HepG2 (cell line): ENCODE data around the gene LMTK2. TPM values are rescaled to one million over a fixed set of nuclear protein-coding genes. Genes with fewer than 3 reads are reported as not detected.

Source experiments
- ATAC-seq: fragments of 200-7000 bp; cut with Tn5 transposase; 3 replicates; pipeline ENCODE4 v1.9.1; 2020; ENCODE audit warnings: mild to moderate bottlenecking, moderate library complexity
- BruUV-seq: library from RNA; stranded (reverse); fragments of 400-500 nt; replicated peaks from 2 replicates; lab custom pipeline; 2021; lab: Mats Ljungman, UMichigan
- CTCF ChIA-PET: fragments of 300-600 bp; formaldehyde crosslinking; extraction: SDS; loops from one replicate; lab custom pipeline; 2021; ENCODE audit warnings: low total read pairs, inconsistent platforms, low intra/inter-chr PET ratio; lab: Yijun Ruan, JAX
- POLR2A ChIA-PET: fragments of 350-600 bp; sonication (Branson Sonifier 250); formaldehyde crosslinking; loops from one replicate; lab custom pipeline; 2020; ENCODE audit warnings: antibody characterized with exemption, inconsistent platforms; lab: Yijun Ruan, JAX
- DNase-seq: peaks from one replicate; pipeline ENCODE4 v3.0.0-alpha.2; 2015; ENCODE audit warnings: low spot score
- FAIRE-seq: peaks from 3 replicates; lab custom pipeline; 2011; peaks lifted over from hg19 to GRCh38; lab: Jason Lieb, UNC
- H2AFZ ChIP-seq: one replicate; pipeline ENCODE4 v1.6.1; 2011; ENCODE audit warnings: low read length, inconsistent platforms
- H3K27ac ChIP-seq: fragments of 300-600 bp; 3 replicates; pipeline ENCODE4 v1.8.0; 2011; ENCODE audit warnings: mixed run types, mild to moderate bottlenecking, mixed read lengths, low read length, inconsistent platforms; ENCODE audit not compliant: insufficient read depth; ENCODE audit errors: extremely low read length
- H3K27me3 ChIP-seq, 2 experiments: fragments of 200-600 bp in 1 of 2; 2 replicates in 1 of 2; 3 replicates in 1 of 2; pipeline versions ENCODE4 v1.6.0 to v1.8.0; 2011; ENCODE audit warnings: low read length in 2 of 2, mild to moderate bottlenecking in 2 of 2, moderate library complexity in 2 of 2, inconsistent platforms in 1 of 2; ENCODE audit not compliant: insufficient read depth in 2 of 2, control insufficient read depth in 1 of 2
- H3K36me3 ChIP-seq, 2 experiments: fragments of 200-600 bp in 1 of 2; replicated peaks in 1 of 2; 2 replicates in 1 of 2; 3 replicates in 1 of 2; pipeline versions ENCODE4 v1.5.1 to v1.8.0; 2011; ENCODE audit warnings: low read length in 2 of 2, inconsistent platforms in 1 of 2; ENCODE audit not compliant: insufficient read depth in 2 of 2, control insufficient read depth in 1 of 2
- H3K4me1 ChIP-seq: 2 replicates; pipeline ENCODE4 v1.5.1; 2012; ENCODE audit warnings: low read length, inconsistent platforms; ENCODE audit not compliant: insufficient read depth
- H3K4me2 ChIP-seq: 2 replicates; pipeline ENCODE4 v1.6.0; 2011; ENCODE audit warnings: low read depth, low read length, inconsistent platforms
- H3K4me3 ChIP-seq, 3 experiments: fragments of 200-600 bp in 1 of 3; sonication (generic), shearing (Covaris generic) in 1 of 3; replicated peaks in 1 of 3; 2 replicates each; pipeline ENCODE4 v1.5.1; 2011 to 2016; ENCODE audit warnings: low read length in 3 of 3, inconsistent platforms in 2 of 3, low read depth in 2 of 3, mild to moderate bottlenecking in 2 of 3, control low read depth in 1 of 3, mixed read lengths in 1 of 3; ENCODE audit not compliant: insufficient read depth in 1 of 3
- H3K79me2 ChIP-seq: one replicate; pipeline ENCODE4 v1.6.1; 2011; ENCODE audit warnings: low read length, inconsistent platforms; ENCODE audit not compliant: insufficient read depth
- H3K9ac ChIP-seq: 2 replicates; pipeline ENCODE4 v1.6.0; 2011; ENCODE audit warnings: mild to moderate bottlenecking, low read depth, low read length, inconsistent platforms; ENCODE audit not compliant: insufficient read depth
- H3K9me3 ChIP-seq: 2 replicates; pipeline ENCODE4 v1.5.1; 2012; ENCODE audit warnings: mild to moderate bottlenecking, low read length
- H4K20me1 ChIP-seq: 2 replicates; pipeline ENCODE4 v1.6.0; 2011; ENCODE audit warnings: inconsistent platforms, mild to moderate bottlenecking, low read length, moderate library complexity; ENCODE audit not compliant: insufficient read depth
- CENPX ChIP-seq: sonication (generic); formaldehyde crosslinking; IDR thresholded peaks from 2 replicates; pipeline ENCODE4 v1.9.0; 2021; ENCODE audit warnings: mild to moderate bottlenecking, missing genetic modification reagents, moderate library complexity
- DPF2 ChIP-seq: sonication (generic); formaldehyde crosslinking; IDR thresholded peaks from 2 replicates; pipeline ENCODE4 v1.4.0; 2020; ENCODE audit warnings: mild to moderate bottlenecking, low read depth, missing genetic modification reagents, borderline replicate concordance
- IKZF4 ChIP-seq: sonication (generic); formaldehyde crosslinking; IDR thresholded peaks from 2 replicates; pipeline ENCODE4 v1.5.1; 2020; ENCODE audit warnings: borderline replicate concordance, mild to moderate bottlenecking, low read depth, missing genetic modification reagents; ENCODE audit errors: not compliant biosample characterization
- NFYB ChIP-seq: sonication (generic); formaldehyde crosslinking; IDR thresholded peaks from 2 replicates; pipeline ENCODE4 v1.4.0; 2020; ENCODE audit warnings: missing genetic modification reagents
- NR2C2 ChIP-seq: sonication (generic); formaldehyde crosslinking; IDR thresholded peaks from 2 replicates; pipeline ENCODE4 v1.4.0; 2020; ENCODE audit warnings: missing genetic modification reagents, mild to moderate bottlenecking, moderate library complexity, borderline replicate concordance
- RNF2 ChIP-seq: fragments of 450-650 bp; conservative IDR thresholded peaks from 2 replicates; pipeline ENCODE4 v1.6.1; 2016; ENCODE audit warnings: low read depth
- SALL1 ChIP-seq: sonication (generic); formaldehyde crosslinking; IDR thresholded peaks from 2 replicates; pipeline ENCODE4 v1.8.0; 2022; ENCODE audit warnings: mild to moderate bottlenecking, missing genetic modification reagents
- SIN3B ChIP-seq: fragments of 150-350 bp; IDR thresholded peaks from 2 replicates; pipeline ENCODE4 v1.6.1; 2014; ENCODE audit warnings: low read length
- THAP11 ChIP-seq: IDR thresholded peaks from 2 replicates; pipeline ENCODE4 v1.6.1; 2016; ENCODE audit warnings: missing biosample characterization, missing genetic modification reagents
- TP53 ChIP-seq: sonication (generic); formaldehyde crosslinking; conservative IDR thresholded peaks from 2 replicates; pipeline ENCODE4 v1.4.0; 2020; ENCODE audit warnings: missing genetic modification reagents
- ZNF292 ChIP-seq: sonication (generic); formaldehyde crosslinking; IDR thresholded peaks from 2 replicates; pipeline ENCODE4 v1.8.1; 2022; ENCODE audit warnings: mild to moderate bottlenecking, low read depth, missing genetic modification reagents, borderline replicate concordance
- ZNF570 ChIP-seq: sonication (generic); formaldehyde crosslinking; IDR thresholded peaks from 2 replicates; pipeline ENCODE4 v1.4.0; 2020; ENCODE audit warnings: mild to moderate bottlenecking, missing genetic modification reagents, borderline replicate concordance
- ZNF792 ChIP-seq: IDR thresholded peaks from 2 replicates; pipeline ENCODE4 v1.6.1; 2016
- WGBS: methylation state at CpG from one replicate; pipeline ENCODE4 v1.1.6; 2017; ENCODE audit warnings: low lambda C conversion rate; 5-methylcytosine and 5-hydroxymethylcytosine counted together
- in situ Hi-C: cut with HindIII; loops from 2 replicates; pipeline ENCODE4 v1.10.0; 2017; ENCODE audit warnings: low pct_unique_long_range_greater_than_20kb; ENCODE audit not compliant: extremely low pct_ligation_motif_present
- intact Hi-C: fragments of 100-400 bp; cut with micrococcal nuclease; formaldehyde crosslinking; loops from one replicate; pipeline ENCODE4 v1.10.0; 2022; ENCODE audit not compliant: unreplicated experiment
- polyA plus RNA-seq, 8 experiments: library from polyadenylated mRNA; depleted of rRNA in 3 of 8; stranded (reverse) in 7 of 8; unstranded in 1 of 8; fragments of >200 nt; fragmentation: Illumina TruSeq in 4 of 8; extraction: Trizol in 4 of 8; gene quantifications; 2 replicates each; pipeline versions ENCODE4 v1.2.1 to v1.2.3, GENCODE V29; 2011 to 2016; ENCODE audit warnings: low read depth in 4 of 8, missing spikeins in 1 of 8, mixed read lengths in 1 of 8; ENCODE audit not compliant: insufficient read depth in 1 of 8
- total RNA-seq, 5 experiments: library from RNA; depleted of rRNA; stranded (reverse); fragments of >200 nt; fragmentation: Illumina TruSeq; extraction: Trizol; gene quantifications; 2 replicates each; pipeline ENCODE4 v1.2.3, GENCODE V29; 2016; ENCODE audit warnings: low read depth in 1 of 5
- TF ChIP-seq, protein P1 (sequence below): IDR thresholded peaks from 2 replicates; pipeline ENCODE4 v1.6.1; 2016; ENCODE audit warnings: missing biosample characterization, missing genetic modification reagents, low read depth
- TF ChIP-seq, protein P2 (sequence below): sonication (generic); IDR thresholded peaks from 2 replicates; pipeline ENCODE4 v1.6.1; 2016; ENCODE audit warnings: low read depth, borderline replicate concordance
- TF ChIP-seq, protein P3 (sequence below): sonication (generic); formaldehyde crosslinking; conservative IDR thresholded peaks from 2 replicates; pipeline ENCODE4 v1.4.0; 2020; ENCODE audit warnings: missing genetic modification reagents
- TF ChIP-seq, protein P4 (sequence below): sonication (generic); formaldehyde crosslinking; IDR thresholded peaks from 2 replicates; pipeline ENCODE4 v1.4.0; 2020; ENCODE audit warnings: mild to moderate bottlenecking, missing genetic modification reagents

The LMTK2 gene
- total and polyA plus RNA-seq, 2 of the 13 experiments (the other 11 are each of a cell fraction or from before 2014, with no cell fraction given) = 9.5 to 11.7 TPM

- no peak for TF ChIP-seq TP53 (CRISPR knock-in tag)
- TF ChIP-seq, protein P1, sequence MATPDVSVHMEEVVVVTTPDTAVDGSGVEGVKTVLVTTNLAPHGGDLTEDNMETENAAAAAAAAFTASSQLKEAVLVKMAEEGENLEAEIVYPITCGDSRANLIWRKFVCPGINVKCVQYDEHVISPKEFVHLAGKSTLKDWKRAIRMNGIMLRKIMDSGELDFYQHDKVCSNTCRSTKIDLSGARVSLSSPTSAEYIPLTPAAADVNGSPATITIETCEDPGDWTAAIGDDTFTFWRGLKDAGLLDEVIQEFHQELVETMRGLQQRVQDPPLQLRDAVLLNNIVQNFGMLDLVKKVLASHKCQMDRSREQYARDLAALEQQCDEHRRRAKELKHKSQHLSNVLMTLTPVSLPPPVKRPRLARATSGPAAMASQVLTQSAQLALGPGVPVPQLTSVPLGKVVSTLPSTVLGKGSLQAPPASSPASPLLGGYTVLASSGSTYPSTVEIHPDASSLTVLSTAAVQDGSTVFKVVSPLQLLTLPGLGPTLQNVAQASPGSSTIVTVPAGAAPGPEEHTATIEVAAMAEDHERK (CRISPR knock-in tag) = no peak
- no peak for TF ChIP-seq SALL1 (CRISPR knock-in tag)
- TF ChIP-seq, all 625 proteins: peak for 0
Measured at GRCh38 chr7:98186452-98187137, 79.9 kb downstream of the LMTK2 start (continued).

DNA sequence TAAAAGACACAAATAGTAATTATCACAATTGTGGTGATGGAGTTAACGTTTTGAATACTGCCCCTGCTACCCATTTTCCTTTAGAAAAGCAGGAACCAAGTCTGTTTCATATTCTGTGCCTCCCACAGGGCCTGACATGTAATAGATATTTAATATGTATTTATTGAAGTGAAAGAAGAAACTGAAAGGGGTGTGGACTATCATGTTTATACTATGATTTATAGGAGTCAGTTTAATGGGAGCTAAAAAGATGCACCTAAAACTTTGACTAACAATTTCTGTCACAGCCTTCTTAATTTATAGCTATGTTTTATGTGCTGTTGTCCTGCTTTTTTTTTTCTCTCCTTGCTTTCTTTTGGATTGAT is 80.5 kb downstream of the LMTK2 start:
- WGBS = 93% methylated on average over 1 of the region's 1 CpG
- in situ Hi-C loops = no loop called here
- Histone ChIP-seq H3K4me3 (no peak overlapping the region), H4K20me1 (0 out of 2 replicates have a peak, but pooled peaks cover 3% of the 10 kb centered on the region), H3K36me3 (peaks cover 13 to 60% of the 10 kb centered on the region in 2 experiments; a peak in 4 of 5 replicates), H3K4me1 (no peaks in the 10 kb centered on the region), H3K9ac (no peak overlapping the region), H3K27ac (no peak overlapping the region), H3K9me3 (no peaks in the 10 kb centered on the region), H3K79me2 (no peaks in the 10 kb centered on the region), H2AFZ (no peak overlapping the region), H3K27me3 (no peaks in the 10 kb centered on the region), H3K4me2 (no peak overlapping the region)
- ATAC-seq = no peak
- ChIA-PET CTCF (no interaction called here), POLR2A (no interaction called here)
- FAIRE-seq = no peak
- no TSS peak for BruUV-seq
- no peak for DNase-seq
- intact Hi-C loops = no loop called here
- TF ChIP-seq THAP11 (CRISPR knock-in tag) (no peak), IKZF4 (CRISPR knock-in tag) (no peak), NR2C2 (CRISPR knock-in tag) (no peak), DPF2 (CRISPR knock-in tag) (no peak), RNF2 (no peak), CENPX (CRISPR knock-in tag) (no peak), ZNF292 (no peak), SIN3B (no peak), ZNF570 (CRISPR knock-in tag) (no peak), NFYB (CRISPR knock-in tag) (no peak), ZNF792 (no peak)
- TF ChIP-seq, protein P2, sequence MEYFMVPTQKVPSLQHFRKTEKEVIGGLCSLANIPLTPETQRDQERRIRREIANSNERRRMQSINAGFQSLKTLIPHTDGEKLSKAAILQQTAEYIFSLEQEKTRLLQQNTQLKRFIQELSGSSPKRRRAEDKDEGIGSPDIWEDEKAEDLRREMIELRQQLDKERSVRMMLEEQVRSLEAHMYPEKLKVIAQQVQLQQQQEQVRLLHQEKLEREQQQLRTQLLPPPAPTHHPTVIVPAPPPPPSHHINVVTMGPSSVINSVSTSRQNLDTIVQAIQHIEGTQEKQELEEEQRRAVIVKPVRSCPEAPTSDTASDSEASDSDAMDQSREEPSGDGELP = no peak
- TF ChIP-seq, protein P3, sequence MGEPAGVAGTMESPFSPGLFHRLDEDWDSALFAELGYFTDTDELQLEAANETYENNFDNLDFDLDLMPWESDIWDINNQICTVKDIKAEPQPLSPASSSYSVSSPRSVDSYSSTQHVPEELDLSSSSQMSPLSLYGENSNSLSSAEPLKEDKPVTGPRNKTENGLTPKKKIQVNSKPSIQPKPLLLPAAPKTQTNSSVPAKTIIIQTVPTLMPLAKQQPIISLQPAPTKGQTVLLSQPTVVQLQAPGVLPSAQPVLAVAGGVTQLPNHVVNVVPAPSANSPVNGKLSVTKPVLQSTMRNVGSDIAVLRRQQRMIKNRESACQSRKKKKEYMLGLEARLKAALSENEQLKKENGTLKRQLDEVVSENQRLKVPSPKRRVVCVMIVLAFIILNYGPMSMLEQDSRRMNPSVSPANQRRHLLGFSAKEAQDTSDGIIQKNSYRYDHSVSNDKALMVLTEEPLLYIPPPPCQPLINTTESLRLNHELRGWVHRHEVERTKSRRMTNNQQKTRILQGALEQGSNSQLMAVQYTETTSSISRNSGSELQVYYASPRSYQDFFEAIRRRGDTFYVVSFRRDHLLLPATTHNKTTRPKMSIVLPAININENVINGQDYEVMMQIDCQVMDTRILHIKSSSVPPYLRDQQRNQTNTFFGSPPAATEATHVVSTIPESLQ (CRISPR knock-in tag) = no peak
- TF ChIP-seq, protein P4, sequence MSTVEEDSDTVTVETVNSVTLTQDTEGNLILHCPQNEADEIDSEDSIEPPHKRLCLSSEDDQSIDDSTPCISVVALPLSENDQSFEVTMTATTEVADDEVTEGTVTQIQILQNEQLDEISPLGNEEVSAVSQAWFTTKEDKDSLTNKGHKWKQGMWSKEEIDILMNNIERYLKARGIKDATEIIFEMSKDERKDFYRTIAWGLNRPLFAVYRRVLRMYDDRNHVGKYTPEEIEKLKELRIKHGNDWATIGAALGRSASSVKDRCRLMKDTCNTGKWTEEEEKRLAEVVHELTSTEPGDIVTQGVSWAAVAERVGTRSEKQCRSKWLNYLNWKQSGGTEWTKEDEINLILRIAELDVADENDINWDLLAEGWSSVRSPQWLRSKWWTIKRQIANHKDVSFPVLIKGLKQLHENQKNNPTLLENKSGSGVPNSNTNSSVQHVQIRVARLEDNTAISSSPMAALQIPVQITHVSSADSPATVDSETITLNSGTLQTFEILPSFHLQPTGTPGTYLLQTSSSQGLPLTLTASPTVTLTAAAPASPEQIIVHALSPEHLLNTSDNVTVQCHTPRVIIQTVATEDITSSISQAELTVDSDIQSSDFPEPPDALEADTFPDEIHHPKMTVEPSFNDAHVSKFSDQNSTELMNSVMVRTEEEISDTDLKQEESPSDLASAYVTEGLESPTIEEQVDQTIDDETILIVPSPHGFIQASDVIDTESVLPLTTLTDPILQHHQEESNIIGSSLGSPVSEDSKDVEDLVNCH = no peak
